ENCODE results near the gene CYTH1. TPM values are rescaled to one million over a fixed set of nuclear protein-coding genes. Genes with fewer than 3 reads are reported as not detected.

CYTH1 gene
- total RNA-seq, 1 experiment from 2014 or later, result 34.0 TPM

DNA sequence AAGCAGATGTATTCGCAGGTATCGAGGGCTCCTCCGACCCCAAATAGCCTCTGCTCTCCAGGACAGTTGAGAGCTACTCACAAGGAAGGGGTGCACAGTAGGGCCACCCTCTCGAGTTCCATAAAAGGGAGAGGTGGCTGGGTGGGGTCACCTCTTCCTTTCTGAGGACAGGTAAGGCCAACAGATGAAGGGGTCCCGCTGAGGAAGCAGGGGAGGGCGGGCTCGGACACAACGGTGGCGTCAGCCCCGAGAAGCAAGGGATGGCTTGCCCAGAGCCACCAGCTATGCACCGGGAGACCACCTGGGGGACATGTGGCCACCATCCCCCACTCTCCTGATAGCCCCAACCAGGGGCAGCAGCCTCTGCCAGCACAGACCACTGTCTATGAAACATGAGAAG lies 15.1 kb upstream of the CYTH1 start:
- no peak overlapping the region for H3K4me3 ChIP-seq
- no peak overlapping the region for H3K27ac ChIP-seq
- H3K27me3 ChIP-seq, result no peaks in the 10 kb centered on the region
- H3K36me3 ChIP-seq, result peaks cover 48% of the 10 kb centered on the region
- H3K9me3 ChIP-seq (replicated peaks), result no peaks in the 10 kb centered on the region
- peaks cover 5% of the 10 kb centered on the region for H3K4me1 ChIP-seq
- DNase-seq, result no peak

DNA sequence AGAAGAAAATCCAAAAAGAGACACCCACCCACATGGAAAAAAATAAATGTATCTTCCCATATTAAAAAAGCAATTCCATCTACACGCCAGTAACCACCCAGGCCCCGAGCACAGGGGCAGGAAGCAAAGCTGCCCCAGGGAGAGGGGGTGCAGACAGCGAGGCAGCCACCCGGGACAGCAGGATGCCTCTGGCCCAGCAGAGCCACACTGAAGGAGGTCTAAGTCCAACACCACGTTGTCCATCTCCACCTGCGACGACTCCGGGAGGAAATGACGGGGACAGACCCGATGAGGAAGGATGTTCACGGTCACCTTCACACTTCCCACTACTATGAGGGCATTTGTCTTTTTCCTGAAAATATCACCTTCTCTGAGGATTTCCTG lies 14.4 kb upstream of the CYTH1 start:
- Histone ChIP-seq H3K4me1 (peaks cover 12% of the 10 kb centered on the region), H3K9me3 (replicated peaks) (no peaks in the 10 kb centered on the region), H3K4me3 (no peak overlapping the region), H3K27ac (no peak overlapping the region), H3K27me3 (no peaks in the 10 kb centered on the region), H3K36me3 (peaks cover 46% of the 10 kb centered on the region)
- DNase-seq, result no peak

- H3K27ac ChIP-seq, result no peak overlapping the region
- H3K36me3 ChIP-seq, result peaks cover 43% of the 10 kb centered on the region
Observed at GRCh38 chr17:78795861-78796516, 13.9 kb upstream of the CYTH1 start.

DNA sequence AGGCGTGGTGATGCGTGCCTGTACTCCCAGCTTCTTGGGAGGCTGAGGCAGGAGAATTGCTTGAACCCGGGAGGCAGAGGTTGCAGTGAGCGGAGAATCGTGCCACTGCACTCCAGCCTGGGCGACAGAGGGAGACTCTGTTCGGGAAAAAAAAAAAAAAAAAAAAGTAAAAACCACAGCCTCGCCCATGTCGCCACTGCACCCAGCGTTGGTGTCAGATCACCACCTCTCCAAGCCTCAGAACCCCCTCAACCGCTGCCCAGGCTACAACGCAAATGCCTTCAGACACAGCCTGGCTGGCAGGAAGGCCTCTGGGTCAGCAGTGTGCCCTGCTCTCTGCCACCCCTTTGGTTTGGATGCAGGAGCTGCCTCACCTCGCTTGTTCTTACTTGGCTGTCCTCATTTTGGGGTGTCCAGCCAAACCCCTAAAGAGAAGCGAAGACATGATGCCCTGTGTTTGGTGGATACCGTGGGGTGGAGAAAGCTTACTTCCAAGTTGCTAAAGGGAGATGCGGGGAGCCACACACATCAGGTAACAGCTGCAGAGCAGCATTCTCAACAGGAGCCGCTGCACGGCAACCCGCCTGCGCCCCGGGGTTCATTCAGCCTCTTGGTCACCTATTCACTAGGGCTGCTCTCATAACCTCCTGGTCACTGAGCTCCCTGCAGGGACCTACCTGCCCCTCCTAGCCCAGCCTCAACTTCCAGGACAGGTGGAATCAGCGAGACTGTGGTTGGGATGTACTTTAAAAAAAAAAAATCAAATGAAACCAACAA lies 13.0 kb upstream of the CYTH1 start:
- H3K27me3 ChIP-seq, result no peaks in the 10 kb centered on the region
- no peak overlapping the region for H3K27ac ChIP-seq
- H3K4me3 ChIP-seq, result no peak overlapping the region
- DNase-seq, result no peak
- H3K4me1 ChIP-seq, result peaks cover 27% of the 10 kb centered on the region
- no peaks in the 10 kb centered on the region for H3K9me3 ChIP-seq (replicated peaks)
- H3K36me3 ChIP-seq, result peaks cover 43% of the 10 kb centered on the region

More at GRCh38 chr17:78795861-78796516, 13.9 kb upstream of the CYTH1 start:
- no peak overlapping the region for H3K4me3 ChIP-seq
- H3K27me3 ChIP-seq, result no peaks in the 10 kb centered on the region
- H3K9me3 ChIP-seq (replicated peaks), result no peaks in the 10 kb centered on the region
- peaks cover 17% of the 10 kb centered on the region for H3K4me1 ChIP-seq
- DNase-seq, result no peak

DNA sequence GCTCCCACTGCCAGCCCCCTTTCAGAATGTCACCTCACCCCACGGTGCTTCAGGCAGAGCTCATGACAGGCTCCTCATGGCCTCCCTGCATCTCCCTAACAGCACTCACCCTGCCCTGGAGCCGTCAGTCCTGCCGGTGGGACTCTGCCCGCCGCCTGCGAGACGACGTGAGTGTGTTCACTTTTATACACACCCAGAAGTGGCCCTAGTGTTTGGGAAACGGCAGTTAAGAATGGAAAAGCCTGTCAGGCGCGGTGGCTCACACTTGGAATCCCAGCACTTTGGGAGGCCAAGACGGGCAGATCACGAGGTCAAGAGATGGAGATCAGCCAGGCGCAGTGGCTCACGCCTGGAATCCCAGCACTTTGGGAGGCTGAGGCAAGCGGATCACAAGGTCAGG lies 12.3 kb upstream of the CYTH1 start:
- DNase-seq, result no peak
- H3K27ac ChIP-seq, result no peak overlapping the region
- no peaks in the 10 kb centered on the region for H3K9me3 ChIP-seq (replicated peaks)
- H3K4me3 ChIP-seq, result no peak overlapping the region
- H3K27me3 ChIP-seq, result no peaks in the 10 kb centered on the region
- peaks cover 31% of the 10 kb centered on the region for H3K4me1 ChIP-seq
- H3K36me3 ChIP-seq, result peaks cover 40% of the 10 kb centered on the region

DNA sequence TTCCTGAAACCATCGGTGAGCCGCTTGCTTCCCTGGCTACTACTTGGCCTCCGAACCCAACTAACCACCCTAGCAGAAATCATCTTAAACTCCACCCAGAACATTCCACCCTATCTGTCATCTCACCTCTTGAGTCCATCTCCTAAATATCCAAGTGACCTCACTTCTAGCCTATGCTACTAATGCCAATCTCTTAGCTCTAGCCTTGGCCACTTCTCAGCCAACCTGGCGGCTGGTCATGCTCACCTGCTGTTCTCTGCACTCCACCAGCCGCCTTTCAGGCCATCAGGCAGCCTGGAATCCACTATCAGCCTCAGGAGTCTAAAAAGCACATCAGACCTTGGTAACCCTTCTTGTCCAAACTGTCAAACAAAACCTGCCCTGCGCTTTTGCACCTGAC lies 11.9 kb upstream of the CYTH1 start:
- no peaks in the 10 kb centered on the region for H3K27me3 ChIP-seq

GRCh38 chr17:78793415-78793814 lies 11.3 kb upstream of the CYTH1 start:
- H3K27me3 ChIP-seq, result no peaks in the 10 kb centered on the region
- no peak overlapping the region for H3K4me3 ChIP-seq
- DNase-seq, result no peak
- no peaks in the 10 kb centered on the region for H3K9me3 ChIP-seq (replicated peaks)
- peaks cover 40% of the 10 kb centered on the region for H3K4me1 ChIP-seq
- peaks cover 30% of the 10 kb centered on the region for H3K36me3 ChIP-seq
- H3K27ac ChIP-seq, result no peak overlapping the region

More for the DNA sequence above, 11.9 kb upstream of the CYTH1 start:
- H3K27ac ChIP-seq, result no peak overlapping the region
- no peak overlapping the region for H3K4me3 ChIP-seq
- H3K9me3 ChIP-seq (replicated peaks), result no peaks in the 10 kb centered on the region
- peaks cover 36% of the 10 kb centered on the region for H3K36me3 ChIP-seq
- no peak for DNase-seq
- H3K4me1 ChIP-seq, result peaks cover 36% of the 10 kb centered on the region

DNA sequence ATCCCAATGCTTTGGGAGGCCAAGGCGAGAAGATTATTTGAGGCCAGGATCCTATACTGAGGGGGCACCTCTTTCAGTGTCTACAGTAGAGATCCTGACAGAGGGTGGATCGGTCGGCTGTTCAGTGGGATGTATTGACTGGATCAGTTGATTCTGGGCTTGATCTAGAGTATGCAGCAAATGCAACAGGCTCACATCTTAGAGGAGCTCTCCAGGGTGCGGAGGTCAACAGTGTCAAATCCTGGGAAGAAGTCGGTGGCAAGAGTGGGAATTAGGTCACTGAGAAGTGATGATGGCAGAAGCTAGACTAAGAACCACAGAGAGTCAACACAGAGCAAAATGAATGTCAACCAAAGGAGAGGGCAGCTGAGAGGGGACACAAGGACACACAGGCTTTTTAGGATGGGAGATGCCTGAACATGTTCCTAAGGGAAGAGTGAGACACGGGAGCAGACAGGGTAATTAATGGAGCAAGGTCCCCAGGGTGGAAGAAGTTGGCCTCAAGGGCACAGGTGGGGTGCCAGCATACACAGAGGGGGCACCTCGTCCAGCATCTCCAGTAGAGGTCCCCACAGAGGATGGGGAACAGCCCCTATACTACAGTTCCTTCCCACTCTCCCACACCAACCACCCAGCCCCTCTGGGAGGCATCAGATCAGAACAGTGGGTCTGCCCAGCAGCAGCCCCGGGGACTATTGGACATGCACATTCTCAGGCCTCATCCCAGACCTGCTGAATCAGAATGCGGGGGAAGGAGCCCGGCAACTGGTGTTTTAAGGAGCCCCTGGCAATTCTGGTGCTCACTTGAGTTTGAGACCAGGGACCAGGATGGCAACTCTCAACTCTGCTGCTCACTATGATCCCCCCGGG lies 10.0 kb upstream of the CYTH1 start:
- DNase-seq, result no peak
- no peaks in the 10 kb centered on the region for H3K9me3 ChIP-seq (replicated peaks)
- H3K36me3 ChIP-seq, result peaks cover 17% of the 10 kb centered on the region
- H3K4me1 ChIP-seq, result peaks cover 40% of the 10 kb centered on the region
- no peak overlapping the region for H3K4me3 ChIP-seq
- peak overlapping the region; percentile 42 for H3K27ac ChIP-seq
- H3K27me3 ChIP-seq, result no peaks in the 10 kb centered on the region

- H3K4me1 ChIP-seq, result peaks cover 40% of the 10 kb centered on the region
- no peaks in the 10 kb centered on the region for H3K27me3 ChIP-seq
- H3K9me3 ChIP-seq (replicated peaks), result no peaks in the 10 kb centered on the region
- H3K36me3 ChIP-seq, result peaks cover 6% of the 10 kb centered on the region
- H3K27ac ChIP-seq, result peak overlapping the region; percentile 72; the same call in 1 of the 2 replicates
- no peak for DNase-seq
- H3K4me3 ChIP-seq, result no peak overlapping the region
Observed at GRCh38 chr17:78790552-78790951, 8.5 kb upstream of the CYTH1 start.

DNA sequence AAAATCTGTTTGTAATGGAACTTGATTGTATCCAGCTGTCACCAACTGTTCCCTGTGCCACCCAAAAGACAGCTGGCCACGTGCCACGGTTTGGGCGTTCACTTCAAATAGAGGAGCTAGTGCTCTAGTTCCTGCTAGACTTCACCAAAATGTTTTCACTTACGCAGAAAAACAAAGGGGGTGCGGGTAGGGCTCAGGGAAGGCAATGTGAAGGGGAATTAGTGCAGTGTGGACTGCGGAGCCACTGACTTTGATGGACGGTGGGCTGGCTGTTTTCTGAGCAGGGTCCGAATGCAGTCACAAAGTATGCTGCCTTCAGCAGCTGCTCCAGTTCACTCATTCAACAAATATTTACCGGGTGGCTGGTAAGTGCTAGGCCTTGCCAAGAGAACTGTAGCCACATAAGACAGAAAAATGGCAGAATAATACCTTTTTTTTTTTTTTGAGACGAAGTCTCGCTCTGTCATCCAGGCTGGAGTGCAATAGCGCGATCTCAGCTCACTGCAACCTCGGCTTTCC lies 7.6 kb upstream of the CYTH1 start:
- peak; percentile 92 to 94 for DNase-seq
- Histone ChIP-seq H3K4me3 (no peak overlapping the region; the same call in 1 of the 2 replicates), H3K36me3 (0 out of 2 replicates have a peak, but pooled peaks cover 3% of the 10 kb centered on the region), H3K27ac (peak overlapping the region; percentile 72), H3K27me3 (no peaks in the 10 kb centered on the region), H3K9me3 (replicated peaks) (no peaks in the 10 kb centered on the region), H3K4me1 (peaks cover 40% of the 10 kb centered on the region)

DNA sequence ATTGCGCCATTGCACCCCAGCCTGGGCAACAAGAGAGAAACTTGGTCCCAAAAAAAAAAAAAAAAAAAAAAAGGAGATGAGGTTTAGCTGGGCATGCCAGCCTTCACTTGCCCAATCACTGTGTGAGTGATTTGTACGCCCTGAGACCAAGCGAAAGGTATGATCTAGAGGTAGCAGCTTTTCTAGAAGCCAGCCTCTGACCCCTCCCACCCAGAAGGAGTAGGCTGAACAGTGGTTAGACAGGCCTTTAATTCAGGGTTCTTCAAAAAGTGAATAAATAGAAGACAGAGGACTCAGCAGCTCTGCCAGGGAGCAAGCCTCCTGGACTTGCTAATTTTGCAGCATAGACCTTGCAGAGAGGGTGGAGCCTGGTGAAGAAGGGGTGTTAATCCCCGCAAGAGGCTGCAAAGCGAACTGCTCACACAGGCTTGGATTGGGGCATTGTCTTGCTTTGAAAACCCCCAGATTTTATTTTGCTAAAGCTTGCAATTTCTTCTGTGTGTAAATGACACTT lies 7.1 kb upstream of the CYTH1 start:
- peak overlapping the region; percentile 72 for H3K27ac ChIP-seq

GRCh38 chr17:78788451-78788850 lies 6.4 kb upstream of the CYTH1 start:
- DNase-seq, result no peak
- H3K4me1 ChIP-seq, result peaks cover 43% of the 10 kb centered on the region
- H3K27ac ChIP-seq, result no peak overlapping the region
- H3K27me3 ChIP-seq, result no peaks in the 10 kb centered on the region
- H3K9me3 ChIP-seq (replicated peaks), result no peaks in the 10 kb centered on the region
- H3K36me3 ChIP-seq, result 0 out of 2 replicates have a peak, but pooled peaks cover 3% of the 10 kb centered on the region
- no peak overlapping the region for H3K4me3 ChIP-seq

More for the DNA sequence above, 7.1 kb upstream of the CYTH1 start:
- H3K4me1 ChIP-seq, result peaks cover 40% of the 10 kb centered on the region
- H3K27me3 ChIP-seq, result no peaks in the 10 kb centered on the region
- 0 out of 2 replicates have a peak, but pooled peaks cover 3% of the 10 kb centered on the region for H3K36me3 ChIP-seq
- H3K9me3 ChIP-seq (replicated peaks), result no peaks in the 10 kb centered on the region
- DNase-seq, result no peak
- no peak overlapping the region; the same call in 1 of the 2 replicates for H3K4me3 ChIP-seq

DNA sequence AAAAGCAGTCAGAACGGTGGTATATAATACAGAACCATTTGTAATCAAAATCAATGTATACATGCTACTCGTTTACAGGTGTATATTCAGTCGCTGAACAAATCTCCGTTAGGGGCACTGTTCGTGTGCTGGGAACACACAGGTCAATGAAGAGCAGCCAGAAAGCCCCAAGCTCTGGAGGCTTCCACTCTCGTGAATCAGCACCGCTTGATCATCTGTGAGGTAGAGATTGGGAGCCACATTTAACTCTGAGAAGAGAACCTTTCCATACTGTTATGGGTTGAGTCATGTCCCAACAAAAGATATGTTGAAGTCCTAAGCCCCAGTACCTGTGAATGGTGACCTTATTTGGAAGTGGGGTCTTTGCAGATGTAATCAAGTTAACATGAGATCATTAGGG lies 5.4 kb upstream of the CYTH1 start:
- no peak for DNase-seq
- Histone ChIP-seq H3K27me3 (no peaks in the 10 kb centered on the region), H3K4me3 (no peak overlapping the region), H3K4me1 (peaks cover 43% of the 10 kb centered on the region), H3K9me3 (replicated peaks) (no peaks in the 10 kb centered on the region), H3K27ac (no peak overlapping the region), H3K36me3 (no peaks in the 10 kb centered on the region)

DNA sequence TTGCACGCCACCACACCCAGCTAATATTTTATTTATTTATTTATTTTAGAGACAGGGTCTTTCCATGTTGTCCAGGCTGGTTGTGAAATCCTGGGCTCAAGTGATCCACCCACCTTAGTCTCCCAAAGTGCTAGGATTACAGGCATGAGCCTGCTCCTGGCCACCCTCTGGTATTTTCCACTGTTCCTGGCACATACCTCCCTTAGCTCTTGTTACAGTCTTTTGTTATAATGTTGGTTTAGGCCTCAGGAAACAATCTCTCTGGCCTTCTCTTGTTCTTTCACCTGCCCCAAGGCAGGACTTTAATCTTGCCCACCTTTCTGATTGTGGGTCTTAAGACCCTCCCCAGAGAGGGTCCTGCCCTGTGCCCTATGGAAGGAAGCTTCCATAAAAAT lies 3.6 kb upstream of the CYTH1 start:
- Histone ChIP-seq H3K9me3 (replicated peaks) (no peaks in the 10 kb centered on the region), H3K4me1 (peaks cover 25% of the 10 kb centered on the region), H3K27ac (no peak overlapping the region), H3K4me3 (no peak overlapping the region), H3K36me3 (no peaks in the 10 kb centered on the region), H3K27me3 (no peaks in the 10 kb centered on the region)
- no peak for DNase-seq

Data from SJCRH30 (cell line).